GM19463 (cell line): ENCODE results near the gene PPM1H.
A peak's percentile ranks its signal among the peaks of the same experiment; 100 is the strongest.

Experiments used
- ATAC-seq: cut with Tn5 transposase; IDR thresholded peaks from one replicate; pipeline ENCODE4 v1.9.1; 2021; ENCODE audit warnings: mild to moderate bottlenecking, moderate library complexity; ENCODE audit not compliant: unreplicated experiment

PPM1H gene

GRCh38 chr12:62627181-62627580 is 307.8 kb downstream of the PPM1H start:
- ATAC-seq = no peak

- no peak for ATAC-seq
Measured at GRCh38 chr12:62625228-62625627, 309.7 kb downstream of the PPM1H start.

- ATAC-seq = no peak
Measured at GRCh38 chr12:62622177-62622576, 312.8 kb downstream of the PPM1H start.

GRCh38 chr12:62621101-62621638 is 313.8 kb downstream of the PPM1H start:
- no peak for ATAC-seq

GRCh38 chr12:62618930-62619329 is 316.0 kb downstream of the PPM1H start:
- no peak for ATAC-seq

GRCh38 chr12:62618319-62618718 is 316.6 kb downstream of the PPM1H start:
- no peak for ATAC-seq

- no peak for ATAC-seq
Measured at GRCh38 chr12:62613081-62613480, 321.9 kb downstream of the PPM1H start.

GRCh38 chr12:62606654-62607053 is 328.3 kb downstream of the PPM1H start:
- no peak for ATAC-seq

GRCh38 chr12:62605981-62606380 is 329.0 kb downstream of the PPM1H start:
- ATAC-seq = no peak

GRCh38 chr12:62604871-62605270 is 330.1 kb downstream of the PPM1H start:
- no peak for ATAC-seq

- no peak for ATAC-seq
Measured at GRCh38 chr12:62604373-62604772, 330.6 kb downstream of the PPM1H start.

- ATAC-seq = no peak
Measured at GRCh38 chr12:62603811-62604098, 331.2 kb downstream of the PPM1H start.

GRCh38 chr12:62603061-62603810 is 331.7 kb downstream of the PPM1H start:
- peak; percentile 62 for ATAC-seq

GRCh38 chr12:62602255-62603060 is 332.5 kb downstream of the PPM1H start:
- peak; percentile 63 for ATAC-seq

- no peak for ATAC-seq
Measured at GRCh38 chr12:62601765-62602164, 333.2 kb downstream of the PPM1H start.

GRCh38 chr12:62599854-62600437 is 335.0 kb downstream of the PPM1H start:
- ATAC-seq = no peak

- no peak for ATAC-seq
Measured at GRCh38 chr12:62598846-62599245, 336.1 kb downstream of the PPM1H start.

- ATAC-seq = no peak
Measured at GRCh38 chr12:62597253-62597652, 337.7 kb downstream of the PPM1H start.
